Measurements from ENCODE around the gene LEKR1. TPM values are rescaled to one million over a fixed set of nuclear protein-coding genes. Genes with fewer than 3 reads are reported as not detected.
A peak's percentile ranks its signal among the peaks of the same experiment; 100 is the strongest.
"Not testable (repeated sequence)": the region's sequence is repeated elsewhere in the genome, so short reads cannot be mapped to it uniquely, and the experiment has no call there.

LEKR1 gene
- total RNA-seq, 1 experiment from 2014 or later: 5.1 TPM

DNA sequence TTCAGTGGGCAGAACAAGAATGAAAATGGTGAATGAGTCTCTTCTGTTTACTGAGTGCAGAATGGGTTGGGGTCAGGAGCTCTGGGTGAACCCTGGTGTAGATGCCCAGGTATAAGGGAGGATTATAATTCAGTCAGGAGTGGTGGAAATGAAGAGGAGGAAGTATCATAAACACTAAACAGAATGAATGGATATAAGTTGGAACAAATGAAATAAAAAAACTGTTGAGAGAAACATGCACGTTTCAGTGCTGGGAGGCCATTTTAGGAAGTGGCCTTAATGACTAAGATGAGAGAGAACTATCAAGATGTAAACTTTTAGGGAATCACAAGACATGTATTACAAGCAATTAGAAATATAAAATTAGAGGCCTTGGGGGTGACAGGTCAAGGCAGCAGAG lies 32.8 kb upstream of the LEKR1 start:
- intact Hi-C loops (cut with micrococcal nuclease; ENCODE audit: unreplicated experiment): no loop called here
- H3K4me3 Mint-ChIP-seq (ENCODE audit: low read depth, unreplicated experiment): no peak overlapping the region
- TF ChIP-seq, protein P1, sequence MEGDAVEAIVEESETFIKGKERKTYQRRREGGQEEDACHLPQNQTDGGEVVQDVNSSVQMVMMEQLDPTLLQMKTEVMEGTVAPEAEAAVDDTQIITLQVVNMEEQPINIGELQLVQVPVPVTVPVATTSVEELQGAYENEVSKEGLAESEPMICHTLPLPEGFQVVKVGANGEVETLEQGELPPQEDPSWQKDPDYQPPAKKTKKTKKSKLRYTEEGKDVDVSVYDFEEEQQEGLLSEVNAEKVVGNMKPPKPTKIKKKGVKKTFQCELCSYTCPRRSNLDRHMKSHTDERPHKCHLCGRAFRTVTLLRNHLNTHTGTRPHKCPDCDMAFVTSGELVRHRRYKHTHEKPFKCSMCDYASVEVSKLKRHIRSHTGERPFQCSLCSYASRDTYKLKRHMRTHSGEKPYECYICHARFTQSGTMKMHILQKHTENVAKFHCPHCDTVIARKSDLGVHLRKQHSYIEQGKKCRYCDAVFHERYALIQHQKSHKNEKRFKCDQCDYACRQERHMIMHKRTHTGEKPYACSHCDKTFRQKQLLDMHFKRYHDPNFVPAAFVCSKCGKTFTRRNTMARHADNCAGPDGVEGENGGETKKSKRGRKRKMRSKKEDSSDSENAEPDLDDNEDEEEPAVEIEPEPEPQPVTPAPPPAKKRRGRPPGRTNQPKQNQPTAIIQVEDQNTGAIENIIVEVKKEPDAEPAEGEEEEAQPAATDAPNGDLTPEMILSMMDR (IDR thresholded peaks at IDR 0.05; ENCODE audit: unreplicated experiment): no peak
- H3K4me1 Mint-ChIP-seq (ENCODE audit: low read depth, unreplicated experiment): peaks cover 35% of the 10 kb centered on the region
- CTCF ChIA-PET: no interaction called here
- DNase-seq: no peak
- H3K27me3 Mint-ChIP-seq (ENCODE audit: unreplicated experiment): no peaks in the 10 kb centered on the region
- peak overlapping the region; percentile 1 for H3K27ac Mint-ChIP-seq (ENCODE audit: unreplicated experiment)
- H3K36me3 Mint-ChIP-seq (ENCODE audit: insufficient read depth, unreplicated experiment): peaks cover 5% of the 10 kb centered on the region
- BruUV-seq (replicated peaks): no TSS peak
- no peaks in the 10 kb centered on the region for H3K9me3 Mint-ChIP-seq (ENCODE audit: low read depth, unreplicated experiment)

DNA sequence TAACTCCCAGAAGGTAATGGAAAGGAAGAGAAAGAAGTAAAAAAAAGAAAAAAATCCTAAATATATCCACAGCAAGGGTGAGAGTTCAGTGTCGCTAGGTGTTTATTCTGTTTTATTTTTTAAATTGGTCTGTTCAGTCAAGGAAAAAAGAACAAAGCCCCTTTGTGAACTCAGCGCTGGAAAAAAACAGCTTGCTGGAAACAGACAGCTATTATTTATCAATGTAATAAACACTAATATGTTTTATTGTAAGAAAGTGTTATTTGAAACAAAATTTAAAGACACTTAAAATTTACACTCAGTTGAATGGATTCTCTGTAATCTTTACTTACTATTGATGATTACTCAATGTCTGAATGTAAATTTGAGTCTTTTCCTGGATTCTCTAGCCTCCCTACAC lies 32.3 kb upstream of the LEKR1 start:
- Mint-ChIP-seq H3K27ac (ENCODE audit: unreplicated experiment) (peak overlapping the region; percentile 1), H3K4me3 (ENCODE audit: low read depth, unreplicated experiment) (no peak overlapping the region)
- BruUV-seq (replicated peaks): no TSS peak

DNA sequence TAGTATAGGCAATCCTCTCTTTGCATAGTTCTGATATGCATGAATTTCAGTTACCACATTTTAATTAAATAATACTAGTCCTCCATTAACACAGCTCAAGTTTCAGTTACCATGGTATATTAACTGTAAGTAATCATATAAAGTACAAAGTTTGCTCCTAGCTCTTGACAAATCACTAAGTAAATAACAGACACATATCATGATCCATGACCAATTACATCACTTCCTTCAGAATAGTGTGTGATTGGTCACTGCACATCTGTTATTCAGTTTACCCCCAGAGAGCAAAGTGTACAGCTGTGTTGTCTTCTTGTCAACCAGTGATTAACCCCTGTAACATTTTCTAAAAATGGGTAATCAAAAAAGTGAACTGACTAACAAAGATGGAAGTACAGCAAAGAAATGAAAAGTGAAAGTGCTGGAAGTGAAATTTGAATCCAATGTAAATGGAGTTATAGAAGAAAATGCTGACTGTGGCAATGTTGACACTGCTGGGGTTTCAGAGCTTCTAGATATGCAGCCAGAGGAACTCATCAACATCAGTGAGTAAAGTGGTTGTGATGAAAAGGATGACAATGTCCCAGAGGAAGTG lies 30.2 kb upstream of the LEKR1 start:
- Mint-ChIP-seq H3K27ac (ENCODE audit: unreplicated experiment) (no peak overlapping the region), H3K27me3 (ENCODE audit: unreplicated experiment) (no peaks in the 10 kb centered on the region), H3K4me3 (ENCODE audit: low read depth, unreplicated experiment) (no peak overlapping the region), H3K9me3 (ENCODE audit: low read depth, unreplicated experiment) (peaks cover 17% of the 10 kb centered on the region), H3K4me1 (ENCODE audit: low read depth, unreplicated experiment) (peaks cover 28% of the 10 kb centered on the region), H3K36me3 (ENCODE audit: insufficient read depth, unreplicated experiment) (peaks cover 13% of the 10 kb centered on the region)
- no peak for DNase-seq
- TF ChIP-seq, protein P1 (IDR thresholded peaks at IDR 0.05; ENCODE audit: unreplicated experiment): no peak
- CTCF ChIA-PET: no interaction called here
- intact Hi-C loops (cut with micrococcal nuclease; ENCODE audit: unreplicated experiment): no loop called here
- BruUV-seq (replicated peaks): no TSS peak

More for the DNA sequence above, 32.3 kb upstream of the LEKR1 start:
- Mint-ChIP-seq H3K36me3 (ENCODE audit: insufficient read depth, unreplicated experiment) (peaks cover 5% of the 10 kb centered on the region), H3K9me3 (ENCODE audit: low read depth, unreplicated experiment) (peaks cover under 1% of the 10 kb centered on the region), H3K4me1 (ENCODE audit: low read depth, unreplicated experiment) (peaks cover 30% of the 10 kb centered on the region), H3K27me3 (ENCODE audit: unreplicated experiment) (no peaks in the 10 kb centered on the region)
- TF ChIP-seq, protein P1 (IDR thresholded peaks at IDR 0.05; ENCODE audit: unreplicated experiment): no peak
- intact Hi-C loops (cut with micrococcal nuclease; ENCODE audit: unreplicated experiment): no loop called here
- CTCF ChIA-PET: interaction anchor here (0.7 kb wide), 1 partner anchor 787 kb away, joined by 3 read pairs; no protein-coding TSS in a partner anchor
- no peak for DNase-seq

DNA sequence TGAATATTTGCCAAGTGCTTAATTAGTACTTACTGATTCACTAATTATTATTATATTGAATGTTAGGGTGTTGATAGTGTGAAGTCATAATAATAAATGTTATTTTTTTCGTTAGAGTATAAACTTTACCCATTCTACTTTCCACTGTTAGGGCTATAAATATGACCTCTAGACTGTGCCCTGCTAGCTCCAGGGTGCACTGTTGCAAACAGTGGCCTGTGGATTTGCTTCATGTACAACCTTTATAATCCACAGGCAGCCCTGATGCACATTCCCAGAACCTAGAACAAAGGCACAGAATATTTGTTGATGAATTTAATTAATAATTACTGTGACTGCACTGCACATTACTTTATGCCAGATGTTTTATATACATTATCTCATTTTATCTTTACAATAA lies 28.8 kb upstream of the LEKR1 start:
- Mint-ChIP-seq H3K4me3 (ENCODE audit: low read depth, unreplicated experiment) (no peak overlapping the region), H3K9me3 (ENCODE audit: low read depth, unreplicated experiment) (peaks cover 17% of the 10 kb centered on the region), H3K4me1 (ENCODE audit: low read depth, unreplicated experiment) (peaks cover 22% of the 10 kb centered on the region), H3K36me3 (ENCODE audit: insufficient read depth, unreplicated experiment) (peaks cover 13% of the 10 kb centered on the region), H3K27ac (ENCODE audit: unreplicated experiment) (no peak overlapping the region), H3K27me3 (ENCODE audit: unreplicated experiment) (no peaks in the 10 kb centered on the region)
- BruUV-seq (replicated peaks): no TSS peak
- DNase-seq: no peak
- TF ChIP-seq, protein P1 (IDR thresholded peaks at IDR 0.05; ENCODE audit: unreplicated experiment): no peak
- intact Hi-C loops (cut with micrococcal nuclease; ENCODE audit: unreplicated experiment): no loop called here
- CTCF ChIA-PET: interaction anchor here (0.6 kb wide), 1 partner anchor 100 kb away, joined by 5 read pairs; no protein-coding TSS in a partner anchor

DNA sequence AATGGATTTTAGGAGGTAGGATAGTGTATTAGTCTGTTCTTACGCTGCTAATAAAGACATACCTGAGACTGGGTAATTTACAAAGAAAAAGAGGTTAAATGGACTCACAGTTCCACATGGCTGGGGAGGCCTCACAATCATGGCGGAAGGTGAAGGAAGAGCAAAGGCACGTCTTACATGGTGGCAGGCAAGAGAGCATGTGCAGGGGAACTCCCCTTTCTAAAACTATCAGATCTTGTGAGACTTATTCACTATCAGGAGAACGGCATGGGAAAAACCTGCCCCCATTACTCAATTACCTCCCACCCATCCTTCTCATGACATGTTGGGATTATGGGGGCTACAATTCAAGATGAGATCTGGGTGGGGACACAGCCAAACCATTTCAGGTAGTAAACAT lies 25.9 kb upstream of the LEKR1 start:
- H3K27me3 Mint-ChIP-seq (ENCODE audit: unreplicated experiment); DNase-seq; H3K27ac Mint-ChIP-seq (ENCODE audit: unreplicated experiment); H3K4me1 Mint-ChIP-seq (ENCODE audit: low read depth, unreplicated experiment); H3K4me3 Mint-ChIP-seq (ENCODE audit: low read depth, unreplicated experiment); BruUV-seq (replicated peaks); CTCF ChIA-PET; intact Hi-C loops (cut with micrococcal nuclease; ENCODE audit: unreplicated experiment): not testable (repeated sequence)
- Mint-ChIP-seq H3K36me3 (ENCODE audit: insufficient read depth, unreplicated experiment) (peaks cover 11% of the 10 kb centered on the region), H3K9me3 (ENCODE audit: low read depth, unreplicated experiment) (peaks cover 21% of the 10 kb centered on the region)
